ENCODE measurements around the gene MLF2. TPM values are rescaled to one million over a fixed set of nuclear protein-coding genes. Genes with fewer than 3 reads are reported as not detected.
A peak's percentile ranks its signal among the peaks of the same experiment; 100 is the strongest.

The MLF2 gene
- total and polyA plus RNA-seq, 9 of the 15 experiments (the other 6 are each of a cell fraction or from before 2014, with no cell fraction given), result 11.4 to 190 (median 139) TPM

DNA sequence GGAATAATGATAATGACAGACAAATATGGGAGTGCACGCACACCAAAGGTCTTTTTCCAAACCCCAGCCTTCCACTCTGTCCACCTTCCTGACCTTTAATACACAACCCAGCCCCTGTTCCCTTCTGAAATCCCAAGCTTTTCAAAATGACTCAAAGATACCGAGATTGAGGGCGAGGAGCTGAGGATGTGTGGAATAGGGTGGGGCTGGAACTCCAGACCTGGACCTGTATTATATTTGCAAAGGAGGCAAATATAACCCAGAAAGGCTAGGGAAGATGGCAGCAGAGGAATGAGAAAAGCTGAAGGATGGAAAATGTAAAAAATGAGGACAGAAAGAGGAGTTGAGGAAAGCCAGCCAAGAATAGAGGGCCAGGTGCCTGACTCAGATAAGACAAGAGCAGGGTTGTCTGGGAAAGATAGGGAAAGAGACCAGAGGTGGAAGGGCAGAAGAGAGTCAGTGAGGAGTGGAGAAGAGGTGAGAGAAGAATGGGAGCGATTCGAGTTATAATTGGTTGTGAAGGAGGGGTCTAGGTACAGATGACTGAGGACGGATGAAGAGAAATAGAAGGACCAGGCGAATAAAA lies 12.2 kb upstream of the MLF2 start (continued):
- TF ChIP-seq MBD2 (IDR thresholded peaks at IDR 0.05; ENCODE audit: borderline replicate concordance, low read depth) (peak; percentile 62; the same call in 1 of the 2 replicates), STAT5A (IDR thresholded peaks at IDR 0.05; ENCODE audit: borderline replicate concordance, low read length) (peak; percentile 78; the same call in 1 of the 2 replicates), RBFOX2 (IDR thresholded peaks at IDR 0.05; ENCODE audit: low read depth, low read length) (no peak), MEF2A (IDR thresholded peaks at IDR 0.05; ENCODE audit: control insufficient read depth, low read depth, low read length) (peak; percentile 81), TARDBP (IDR thresholded peaks at IDR 0.05) (peak; percentile 52; the same call in 1 of the 2 replicates), EP300 (IDR thresholded peaks at IDR 0.05; ENCODE audit: low read length) (peak; percentile 88), PML (IDR thresholded peaks at IDR 0.05; ENCODE audit: low read length) (peak; percentile 83), CBFA2T3 (IDR thresholded peaks at IDR 0.05) (peak; percentile 99), ELF4 (CRISPR knock-in tag; IDR thresholded peaks at IDR 0.05) (peak; percentile 94), DMBX1 (CRISPR knock-in tag; IDR thresholded peaks at IDR 0.05; ENCODE audit: borderline replicate concordance) (0 out of 2 replicates have a peak, but pooled peaks have one; percentile 36), NEUROD1 (IDR thresholded peaks at IDR 0.05; ENCODE audit: borderline replicate concordance, low read depth, low read length, partially characterized antibody) (peak; percentile 50)
- TF ChIP-seq, protein P1, sequence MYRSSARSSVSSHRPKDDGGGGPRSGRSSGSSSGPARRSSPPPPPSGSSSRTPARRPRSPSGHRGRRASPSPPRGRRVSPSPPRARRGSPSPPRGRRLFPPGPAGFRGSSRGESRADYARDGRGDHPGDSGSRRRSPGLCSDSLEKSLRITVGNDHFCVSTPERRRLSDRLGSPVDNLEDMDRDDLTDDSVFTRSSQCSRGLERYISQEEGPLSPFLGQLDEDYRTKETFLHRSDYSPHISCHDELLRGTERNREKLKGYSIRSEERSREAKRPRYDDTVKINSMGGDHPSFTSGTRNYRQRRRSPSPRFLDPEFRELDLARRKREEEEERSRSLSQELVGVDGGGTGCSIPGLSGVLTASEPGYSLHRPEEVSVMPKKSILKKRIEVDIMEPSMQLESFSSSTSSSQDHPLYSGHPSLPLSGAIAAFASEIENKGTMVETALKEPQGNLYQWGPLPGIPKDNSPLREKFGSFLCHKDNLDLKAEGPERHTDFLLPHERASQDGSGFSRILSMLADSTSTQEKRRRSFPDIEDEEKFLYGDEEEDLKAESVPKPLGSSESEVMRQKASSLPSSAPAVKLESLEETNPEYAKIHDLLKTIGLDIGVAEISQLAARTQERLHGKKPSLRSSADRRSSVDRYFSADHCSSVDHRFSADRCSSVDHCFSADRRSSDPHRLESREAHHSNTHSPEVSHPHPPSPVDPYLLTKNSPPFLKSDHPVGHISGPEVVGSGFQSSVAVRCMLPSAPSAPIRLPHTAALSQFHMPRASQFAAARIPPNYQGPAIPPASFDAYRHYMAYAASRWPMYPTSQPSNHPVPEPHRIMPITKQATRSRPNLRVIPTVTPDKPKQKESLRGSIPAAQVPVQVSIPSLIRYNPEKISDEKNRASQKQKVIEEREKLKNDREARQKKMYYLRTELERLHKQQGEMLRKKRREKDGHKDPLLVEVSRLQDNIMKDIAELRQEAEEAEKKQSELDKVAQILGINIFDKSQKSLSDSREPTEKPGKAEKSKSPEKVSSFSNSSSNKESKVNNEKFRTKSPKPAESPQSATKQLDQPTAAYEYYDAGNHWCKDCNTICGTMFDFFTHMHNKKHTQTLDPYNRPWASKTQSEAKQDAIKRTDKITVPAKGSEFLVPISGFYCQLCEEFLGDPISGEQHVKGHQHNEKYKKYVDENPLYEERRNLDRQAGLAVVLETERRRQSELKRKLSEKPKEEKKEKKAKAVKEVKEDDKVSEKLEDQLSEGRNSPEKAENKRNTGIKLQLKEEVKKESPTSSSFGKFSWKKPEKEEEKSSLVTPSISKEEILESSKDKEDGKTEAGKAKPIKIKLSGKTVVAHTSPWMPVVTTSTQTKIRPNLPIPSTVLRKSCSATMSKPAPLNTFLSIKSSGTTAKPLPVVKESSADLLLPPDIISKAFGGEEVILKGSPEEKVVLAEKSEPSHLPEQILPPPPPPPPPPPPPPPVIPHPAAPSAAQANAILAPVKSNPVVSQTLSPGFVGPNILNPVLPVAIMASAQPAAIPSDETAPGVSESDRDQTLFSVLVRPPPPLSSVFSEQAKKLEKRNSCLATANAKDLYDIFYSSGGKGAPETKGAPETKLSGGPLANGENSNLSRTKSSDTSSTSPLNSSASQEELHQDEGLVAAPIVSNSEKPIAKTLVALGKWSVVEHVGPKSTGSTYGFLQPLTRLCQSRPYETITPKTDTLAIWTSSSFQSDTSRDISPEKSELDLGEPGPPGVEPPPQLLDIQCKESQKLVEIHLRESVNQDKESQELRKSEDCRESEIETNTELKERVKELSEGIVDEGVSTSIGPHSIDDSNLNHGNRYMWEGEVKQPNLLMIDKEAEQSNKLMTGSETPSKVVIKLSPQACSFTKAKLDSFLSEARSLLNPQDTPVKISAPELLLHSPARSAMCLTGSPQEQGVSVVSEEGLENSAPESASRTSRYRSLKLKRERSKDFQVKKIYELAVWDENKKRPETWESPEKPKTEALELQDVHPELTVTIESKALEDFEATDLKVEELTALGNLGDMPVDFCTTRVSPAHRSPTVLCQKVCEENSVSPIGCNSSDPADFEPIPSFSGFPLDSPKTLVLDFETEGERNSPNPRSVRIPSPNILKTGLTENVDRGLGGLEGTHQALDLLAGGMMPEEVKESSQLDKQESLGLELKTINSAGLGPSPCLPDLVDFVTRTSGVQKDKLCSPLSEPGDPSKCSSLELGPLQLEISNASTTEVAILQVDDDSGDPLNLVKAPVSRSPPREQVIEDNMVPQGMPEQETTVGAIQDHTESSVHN (IDR thresholded peaks at IDR 0.05; ENCODE audit: borderline replicate concordance in 1 of 2, low read depth in 1 of 2), result 0 out of 4 replicates have a peak, but pooled peaks of 1 of the 2 experiments have one; percentile 16
- TF ChIP-seq, protein P2, sequence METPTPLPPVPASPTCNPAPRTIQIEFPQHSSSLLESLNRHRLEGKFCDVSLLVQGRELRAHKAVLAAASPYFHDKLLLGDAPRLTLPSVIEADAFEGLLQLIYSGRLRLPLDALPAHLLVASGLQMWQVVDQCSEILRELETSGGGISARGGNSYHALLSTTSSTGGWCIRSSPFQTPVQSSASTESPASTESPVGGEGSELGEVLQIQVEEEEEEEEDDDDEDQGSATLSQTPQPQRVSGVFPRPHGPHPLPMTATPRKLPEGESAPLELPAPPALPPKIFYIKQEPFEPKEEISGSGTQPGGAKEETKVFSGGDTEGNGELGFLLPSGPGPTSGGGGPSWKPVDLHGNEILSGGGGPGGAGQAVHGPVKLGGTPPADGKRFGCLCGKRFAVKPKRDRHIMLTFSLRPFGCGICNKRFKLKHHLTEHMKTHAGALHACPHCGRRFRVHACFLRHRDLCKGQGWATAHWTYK (CRISPR knock-in tag; IDR thresholded peaks at IDR 0.05), result no peak
- TF ChIP-seq, protein P3, sequence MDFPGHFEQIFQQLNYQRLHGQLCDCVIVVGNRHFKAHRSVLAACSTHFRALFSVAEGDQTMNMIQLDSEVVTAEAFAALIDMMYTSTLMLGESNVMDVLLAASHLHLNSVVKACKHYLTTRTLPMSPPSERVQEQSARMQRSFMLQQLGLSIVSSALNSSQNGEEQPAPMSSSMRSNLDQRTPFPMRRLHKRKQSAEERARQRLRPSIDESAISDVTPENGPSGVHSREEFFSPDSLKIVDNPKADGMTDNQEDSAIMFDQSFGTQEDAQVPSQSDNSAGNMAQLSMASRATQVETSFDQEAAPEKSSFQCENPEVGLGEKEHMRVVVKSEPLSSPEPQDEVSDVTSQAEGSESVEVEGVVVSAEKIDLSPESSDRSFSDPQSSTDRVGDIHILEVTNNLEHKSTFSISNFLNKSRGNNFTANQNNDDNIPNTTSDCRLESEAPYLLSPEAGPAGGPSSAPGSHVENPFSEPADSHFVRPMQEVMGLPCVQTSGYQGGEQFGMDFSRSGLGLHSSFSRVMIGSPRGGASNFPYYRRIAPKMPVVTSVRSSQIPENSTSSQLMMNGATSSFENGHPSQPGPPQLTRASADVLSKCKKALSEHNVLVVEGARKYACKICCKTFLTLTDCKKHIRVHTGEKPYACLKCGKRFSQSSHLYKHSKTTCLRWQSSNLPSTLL (IDR thresholded peaks at IDR 0.05), result peak; percentile 60; the same call in 1 of the 2 replicates
- TF ChIP-seq, protein P4, sequence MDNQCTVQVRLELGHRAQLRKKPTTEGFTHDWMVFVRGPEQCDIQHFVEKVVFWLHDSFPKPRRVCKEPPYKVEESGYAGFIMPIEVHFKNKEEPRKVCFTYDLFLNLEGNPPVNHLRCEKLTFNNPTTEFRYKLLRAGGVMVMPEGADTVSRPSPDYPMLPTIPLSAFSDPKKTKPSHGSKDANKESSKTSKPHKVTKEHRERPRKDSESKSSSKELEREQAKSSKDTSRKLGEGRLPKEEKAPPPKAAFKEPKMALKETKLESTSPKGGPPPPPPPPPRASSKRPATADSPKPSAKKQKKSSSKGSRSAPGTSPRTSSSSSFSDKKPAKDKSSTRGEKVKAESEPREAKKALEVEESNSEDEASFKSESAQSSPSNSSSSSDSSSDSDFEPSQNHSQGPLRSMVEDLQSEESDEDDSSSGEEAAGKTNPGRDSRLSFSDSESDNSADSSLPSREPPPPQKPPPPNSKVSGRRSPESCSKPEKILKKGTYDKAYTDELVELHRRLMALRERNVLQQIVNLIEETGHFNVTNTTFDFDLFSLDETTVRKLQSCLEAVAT (IDR thresholded peaks at IDR 0.05), result peak; percentile 87 to 91

Measured in K562 (cell line).